Measurements from ENCODE around the gene AZIN2. TPM values are rescaled to one million over a fixed set of nuclear protein-coding genes. Genes with fewer than 3 reads are reported as not detected.
A peak's percentile ranks its signal among the peaks of the same experiment; 100 is the strongest.

The AZIN2 gene
- total and polyA plus RNA-seq, 2 experiments from 2014 or later, result 2.8 to 4.4 TPM

- Histone ChIP-seq H3K36me3 (ENCODE audit: low read depth) (no peaks in the 10 kb centered on the region), H3F3A (ENCODE audit: insufficient read depth) (no peaks in the 10 kb centered on the region), H3K27ac (no peak overlapping the region), H3K4me1 (ENCODE audit: insufficient read depth) (peaks cover 6% of the 10 kb centered on the region; the same call in 1 of the 2 replicates), H3K9me2 (ENCODE audit: insufficient read depth) (no peaks in the 10 kb centered on the region), H3K79me2 (ENCODE audit: insufficient read depth) (no peaks in the 10 kb centered on the region), H2AFZ (peak overlapping the region; percentile 95), H3K27me3 (replicated peaks; ENCODE audit: insufficient read depth) (no peaks in the 10 kb centered on the region), H3K4me3 (peak overlapping the region; percentile 74), H4K20me1 (ENCODE audit: insufficient read depth) (no peaks in the 10 kb centered on the region), H3K9me3 (ENCODE audit: low read depth) (no peaks in the 10 kb centered on the region), H3K9ac (peak overlapping the region; percentile 73), H3K4me2 (ENCODE audit: unreplicated experiment) (peak overlapping the region; percentile 89)
- 35 to 36% methylated on average over 6 of the region's 6 CpGs for WGBS, 2 experiments (ENCODE audit: low coverage in 1 of 2, low lambda C conversion rate in 2 of 2, missing lambda C conversion rate in 2 of 2)
- no peak for DNase-seq
- in situ Hi-C loops (cut with MboI), result no loop called here
- TF ChIP-seq EZH2 (IDR thresholded peaks at IDR 0.05; ENCODE audit: insufficient read depth, poor library complexity, severe bottlenecking) (no peak), EZH2phosphoT487 (IDR thresholded peaks at IDR 0.05; ENCODE audit: insufficient read depth, low read depth) (no peak)
These were observed 580 bp upstream of the AZIN2 start for GRCh38 chr1:33080373-33080772.

GRCh38 chr1:33081554-33082305 lies 777 bp downstream of the AZIN2 start:
- in situ Hi-C loops (cut with MboI), result no loop called here

GRCh38 chr1:33082575-33083108 lies 1.7 kb downstream of the AZIN2 start:
- peak; percentile 63 for DNase-seq

More at GRCh38 chr1:33081554-33082305, 777 bp downstream of the AZIN2 start:
- Histone ChIP-seq H3K4me3 (peak overlapping the region; percentile 74), H3K27ac (no peak overlapping the region), H4K20me1 (ENCODE audit: insufficient read depth) (no peaks in the 10 kb centered on the region), H3K4me2 (ENCODE audit: unreplicated experiment) (peak overlapping the region; percentile 89), H3K9me3 (ENCODE audit: low read depth) (no peaks in the 10 kb centered on the region), H2AFZ (peak overlapping the region; percentile 95), H3K9me2 (ENCODE audit: insufficient read depth) (no peaks in the 10 kb centered on the region), H3K4me1 (ENCODE audit: insufficient read depth) (peaks cover 6% of the 10 kb centered on the region; the same call in 1 of the 2 replicates), H3K36me3 (ENCODE audit: low read depth) (no peaks in the 10 kb centered on the region), H3K27me3 (replicated peaks; ENCODE audit: insufficient read depth) (no peaks in the 10 kb centered on the region), H3K79me2 (ENCODE audit: insufficient read depth) (no peaks in the 10 kb centered on the region), H3K9ac (peak overlapping the region; percentile 73), H3F3A (ENCODE audit: insufficient read depth) (no peaks in the 10 kb centered on the region)
- 3 to 4% methylated on average over 34 to 35 of the region's 35 CpGs for WGBS, 2 experiments (ENCODE audit: low coverage in 1 of 2, low lambda C conversion rate in 2 of 2, missing lambda C conversion rate in 2 of 2)
- DNase-seq, result peak; percentile 44
- TF ChIP-seq EZH2 (IDR thresholded peaks at IDR 0.05; ENCODE audit: insufficient read depth, poor library complexity, severe bottlenecking) (no peak), EZH2phosphoT487 (IDR thresholded peaks at IDR 0.05; ENCODE audit: insufficient read depth, low read depth) (no peak)

GRCh38 chr1:33085332-33085731 lies 4.4 kb downstream of the AZIN2 start:
- no peak for TF ChIP-seq EZH2 (IDR thresholded peaks at IDR 0.05; ENCODE audit: insufficient read depth, poor library complexity, severe bottlenecking)
- TF ChIP-seq EZH2phosphoT487 (IDR thresholded peaks at IDR 0.05; ENCODE audit: insufficient read depth, low read depth), result no peak
- in situ Hi-C loops (cut with MboI), result no loop called here
- Histone ChIP-seq H3K9me3 (ENCODE audit: low read depth) (no peaks in the 10 kb centered on the region), H3K4me1 (ENCODE audit: insufficient read depth) (peaks cover 4% of the 10 kb centered on the region; the same call in 1 of the 2 replicates), H3F3A (ENCODE audit: insufficient read depth) (no peaks in the 10 kb centered on the region), H3K36me3 (ENCODE audit: low read depth) (no peaks in the 10 kb centered on the region), H3K4me2 (ENCODE audit: unreplicated experiment) (no peak overlapping the region), H4K20me1 (ENCODE audit: insufficient read depth) (no peaks in the 10 kb centered on the region), H2AFZ (no peak overlapping the region), H3K79me2 (ENCODE audit: insufficient read depth) (no peaks in the 10 kb centered on the region), H3K4me3 (no peak overlapping the region), H3K27me3 (replicated peaks; ENCODE audit: insufficient read depth) (no peaks in the 10 kb centered on the region), H3K9me2 (ENCODE audit: insufficient read depth) (no peaks in the 10 kb centered on the region), H3K27ac (no peak overlapping the region), H3K9ac (no peak overlapping the region)
- DNase-seq, result no peak
- 73 to 82% methylated on average over 4 of the region's 4 CpGs for WGBS, 2 experiments (ENCODE audit: low coverage in 1 of 2, low lambda C conversion rate in 2 of 2, missing lambda C conversion rate in 2 of 2)

More at GRCh38 chr1:33082575-33083108, 1.7 kb downstream of the AZIN2 start:
- in situ Hi-C loops (cut with MboI), result no loop called here
- WGBS, 2 experiments (ENCODE audit: low coverage in 1 of 2, low lambda C conversion rate in 2 of 2, missing lambda C conversion rate in 2 of 2), result 79 to 81% methylated on average over 5 to 6 of the region's 6 CpGs
- no peaks in the 10 kb centered on the region for H4K20me1 ChIP-seq (ENCODE audit: insufficient read depth)
- peaks cover 6% of the 10 kb centered on the region; the same call in 1 of the 2 replicates for H3K4me1 ChIP-seq (ENCODE audit: insufficient read depth)
- H3K4me2 ChIP-seq (ENCODE audit: unreplicated experiment), result no peak overlapping the region
- H3K9ac ChIP-seq, result no peak overlapping the region
- no peaks in the 10 kb centered on the region for H3K27me3 ChIP-seq (replicated peaks; ENCODE audit: insufficient read depth)
- no peak overlapping the region; the same call in 1 of the 2 replicates for H3K4me3 ChIP-seq
- H3K27ac ChIP-seq, result no peak overlapping the region
- H3K9me3 ChIP-seq (ENCODE audit: low read depth), result no peaks in the 10 kb centered on the region
- H3K79me2 ChIP-seq (ENCODE audit: insufficient read depth), result no peaks in the 10 kb centered on the region
- H2AFZ ChIP-seq, result no peak overlapping the region; the same call in 1 of the 2 replicates
- no peaks in the 10 kb centered on the region for H3F3A ChIP-seq (ENCODE audit: insufficient read depth)
- no peaks in the 10 kb centered on the region for H3K36me3 ChIP-seq (ENCODE audit: low read depth)
- no peaks in the 10 kb centered on the region for H3K9me2 ChIP-seq (ENCODE audit: insufficient read depth)
- TF ChIP-seq EZH2 (IDR thresholded peaks at IDR 0.05; ENCODE audit: insufficient read depth, poor library complexity, severe bottlenecking) (no peak), EZH2phosphoT487 (IDR thresholded peaks at IDR 0.05; ENCODE audit: insufficient read depth, low read depth) (no peak)
